Measurements from ENCODE around the gene SLC5A10.

SLC5A10 gene

GRCh38 chr17:18970582-18971480 is 18.9 kb downstream of the SLC5A10 start:
- no peaks in the 10 kb centered on the region for H4K20me1 ChIP-seq (ENCODE audit: insufficient read depth)
- no peak overlapping the region for H2AFZ ChIP-seq (ENCODE audit: low read depth)
- no peak overlapping the region for H3K27ac ChIP-seq
- no peaks in the 10 kb centered on the region for H3K27me3 ChIP-seq (ENCODE audit: insufficient read depth, low read depth)
- no peak overlapping the region for H3K4me2 ChIP-seq
- H3K4me1 ChIP-seq (ENCODE audit: low read depth, poor library complexity, severe bottlenecking): no peaks in the 10 kb centered on the region
- no peaks in the 10 kb centered on the region for H3K79me2 ChIP-seq (ENCODE audit: insufficient read depth, low read depth)
- H3K4me3 ChIP-seq (IDR thresholded peaks at IDR 0.05; ENCODE audit: insufficient read depth, low read depth, low read length): no peak overlapping the region
- TF ChIP-seq, protein P1, sequence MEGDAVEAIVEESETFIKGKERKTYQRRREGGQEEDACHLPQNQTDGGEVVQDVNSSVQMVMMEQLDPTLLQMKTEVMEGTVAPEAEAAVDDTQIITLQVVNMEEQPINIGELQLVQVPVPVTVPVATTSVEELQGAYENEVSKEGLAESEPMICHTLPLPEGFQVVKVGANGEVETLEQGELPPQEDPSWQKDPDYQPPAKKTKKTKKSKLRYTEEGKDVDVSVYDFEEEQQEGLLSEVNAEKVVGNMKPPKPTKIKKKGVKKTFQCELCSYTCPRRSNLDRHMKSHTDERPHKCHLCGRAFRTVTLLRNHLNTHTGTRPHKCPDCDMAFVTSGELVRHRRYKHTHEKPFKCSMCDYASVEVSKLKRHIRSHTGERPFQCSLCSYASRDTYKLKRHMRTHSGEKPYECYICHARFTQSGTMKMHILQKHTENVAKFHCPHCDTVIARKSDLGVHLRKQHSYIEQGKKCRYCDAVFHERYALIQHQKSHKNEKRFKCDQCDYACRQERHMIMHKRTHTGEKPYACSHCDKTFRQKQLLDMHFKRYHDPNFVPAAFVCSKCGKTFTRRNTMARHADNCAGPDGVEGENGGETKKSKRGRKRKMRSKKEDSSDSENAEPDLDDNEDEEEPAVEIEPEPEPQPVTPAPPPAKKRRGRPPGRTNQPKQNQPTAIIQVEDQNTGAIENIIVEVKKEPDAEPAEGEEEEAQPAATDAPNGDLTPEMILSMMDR (conservative IDR thresholded peaks at IDR 0.05; ENCODE audit: low read depth, low read length): no peak
- H3K36me3 ChIP-seq (ENCODE audit: insufficient read depth): no peaks in the 10 kb centered on the region
- no peak overlapping the region for H3K9ac ChIP-seq

DNA sequence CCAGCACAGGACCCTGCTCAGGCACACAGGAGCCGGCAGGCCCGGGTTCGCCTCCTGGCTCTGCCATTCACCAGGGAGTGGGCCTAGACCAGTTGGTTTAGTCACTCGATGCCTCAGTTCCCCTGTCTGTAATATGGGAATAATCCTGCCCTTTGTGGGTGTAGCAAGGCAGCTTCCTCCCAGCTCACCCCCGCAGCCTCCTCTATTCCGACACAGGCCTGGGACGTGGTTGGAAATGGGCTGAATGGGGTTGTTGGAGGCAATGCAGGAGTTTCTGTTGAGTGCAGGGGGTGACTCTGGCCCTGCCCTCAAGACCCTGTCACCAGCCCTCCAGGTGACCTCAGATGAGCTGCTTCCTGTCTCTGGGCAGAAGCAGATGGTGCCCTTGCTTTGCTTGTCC is 19.8 kb downstream of the SLC5A10 start:
- H3K36me3 ChIP-seq (ENCODE audit: insufficient read depth): no peaks in the 10 kb centered on the region
- no peaks in the 10 kb centered on the region for H3K4me1 ChIP-seq (ENCODE audit: low read depth, poor library complexity, severe bottlenecking)
- no peak overlapping the region for H3K4me2 ChIP-seq
- no peak overlapping the region for H2AFZ ChIP-seq (ENCODE audit: low read depth)
- no peaks in the 10 kb centered on the region for H3K79me2 ChIP-seq (ENCODE audit: insufficient read depth, low read depth)
- no peak overlapping the region for H3K9ac ChIP-seq
- TF ChIP-seq, protein P1 (conservative IDR thresholded peaks at IDR 0.05; ENCODE audit: low read depth, low read length): no peak
- no peak overlapping the region for H3K4me3 ChIP-seq (IDR thresholded peaks at IDR 0.05; ENCODE audit: insufficient read depth, low read depth, low read length)
- H4K20me1 ChIP-seq (ENCODE audit: insufficient read depth): no peaks in the 10 kb centered on the region
- no peaks in the 10 kb centered on the region for H3K27me3 ChIP-seq (ENCODE audit: insufficient read depth, low read depth)
- H3K27ac ChIP-seq: no peak overlapping the region

DNA sequence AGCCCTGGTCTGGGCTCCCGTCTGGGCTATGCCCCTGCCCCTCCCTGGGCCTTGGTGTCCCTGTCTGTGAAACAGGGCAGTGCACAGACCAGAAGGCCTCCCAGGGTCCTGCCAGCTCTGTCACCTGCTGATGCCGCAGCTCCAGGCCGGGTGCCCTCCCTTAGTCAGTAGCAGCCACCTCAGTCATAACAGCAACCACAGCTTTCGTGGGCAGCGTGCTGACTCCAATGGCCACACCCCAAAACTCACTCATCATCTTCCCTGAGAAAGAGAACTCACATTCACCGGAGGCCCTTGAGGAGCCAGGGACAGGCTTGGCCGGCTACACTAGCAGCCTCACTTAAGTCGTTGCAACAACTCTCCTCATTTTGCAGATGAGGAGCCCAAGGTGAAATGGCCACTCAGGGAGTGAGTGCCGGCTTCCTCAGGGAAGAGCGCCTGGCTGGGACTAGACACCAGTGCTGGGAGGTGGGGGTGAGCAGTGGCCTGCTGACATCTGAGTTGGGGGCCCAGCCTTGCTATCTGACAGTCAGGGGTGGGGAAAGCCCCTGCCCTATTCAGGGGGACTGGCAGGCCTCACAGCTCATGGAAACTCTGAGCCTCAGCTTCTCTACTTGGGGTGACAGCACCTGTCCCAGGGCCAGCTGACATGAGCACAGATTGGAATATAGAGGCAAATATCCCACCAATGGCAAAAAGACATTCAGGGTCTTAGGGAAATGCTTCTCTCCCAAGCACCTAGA is 22.6 kb downstream of the SLC5A10 start:
- Histone ChIP-seq H3K27ac (no peak overlapping the region), H4K20me1 (ENCODE audit: insufficient read depth) (no peaks in the 10 kb centered on the region), H3K79me2 (ENCODE audit: insufficient read depth, low read depth) (no peaks in the 10 kb centered on the region), H2AFZ (ENCODE audit: low read depth) (no peak overlapping the region), H3K36me3 (ENCODE audit: insufficient read depth) (no peaks in the 10 kb centered on the region), H3K27me3 (ENCODE audit: insufficient read depth, low read depth) (no peaks in the 10 kb centered on the region), H3K4me2 (no peak overlapping the region), H3K4me3 (IDR thresholded peaks at IDR 0.05; ENCODE audit: insufficient read depth, low read depth, low read length) (no peak overlapping the region), H3K4me1 (ENCODE audit: low read depth, poor library complexity, severe bottlenecking) (no peaks in the 10 kb centered on the region), H3K9ac (no peak overlapping the region)
- TF ChIP-seq, protein P1 (conservative IDR thresholded peaks at IDR 0.05; ENCODE audit: low read depth, low read length): no peak

- Histone ChIP-seq H3K4me2 (no peak overlapping the region), H3K27me3 (ENCODE audit: insufficient read depth, low read depth) (no peaks in the 10 kb centered on the region), H3K27ac (no peak overlapping the region), H3K9ac (no peak overlapping the region), H3K4me3 (IDR thresholded peaks at IDR 0.05; ENCODE audit: insufficient read depth, low read depth, low read length) (no peak overlapping the region), H4K20me1 (ENCODE audit: insufficient read depth) (no peaks in the 10 kb centered on the region), H3K79me2 (ENCODE audit: insufficient read depth, low read depth) (no peaks in the 10 kb centered on the region), H3K36me3 (ENCODE audit: insufficient read depth) (no peaks in the 10 kb centered on the region), H2AFZ (ENCODE audit: low read depth) (no peak overlapping the region), H3K4me1 (ENCODE audit: low read depth, poor library complexity, severe bottlenecking) (no peaks in the 10 kb centered on the region)
- TF ChIP-seq, protein P1 (conservative IDR thresholded peaks at IDR 0.05; ENCODE audit: low read depth, low read length): no peak
Observed at GRCh38 chr17:18975597-18975996, 23.6 kb downstream of the SLC5A10 start.

Data from KMS-11 (cell line).